OCI-LY3 (cell line): ENCODE results near the gene TDRD7.

Source experiments
- H2AFZ ChIP-seq: fragments of 200-600, 300-600 bp; shearing (Covaris generic); 2 replicates; pipeline ENCODE4 v1.6.0; 2014; ENCODE audit warnings: antibody characterized with exemption, low read depth, low read length
- H3K27ac ChIP-seq: fragments of 200-600, 300-600 bp; sonication (generic); 2 replicates; pipeline ENCODE4 v1.5.1; 2014; ENCODE audit warnings: mild to moderate bottlenecking, low read length, moderate library complexity, mixed read lengths
- H3K27me3 ChIP-seq: fragments of 200-600, 300-600 bp; sonication (generic); 2 replicates; pipeline ENCODE4 v1.6.1; 2014; ENCODE audit warnings: low read depth, low read length, mixed read lengths
- H3K36me3 ChIP-seq: fragments of 200-600, 300-600 bp; sonication (generic); replicated peaks from 2 replicates; pipeline ENCODE3; 2014; ENCODE audit warnings: low read depth, low read length, mixed read lengths
- H3K4me1 ChIP-seq: fragments of 300-600, 200-600 bp; sonication (generic); 2 replicates; pipeline ENCODE4 v1.6.1; 2014; ENCODE audit warnings: low read length, mixed read lengths
- H3K4me2 ChIP-seq: fragments of 200-600, 300-600 bp; sonication (generic); 2 replicates; pipeline ENCODE4 v1.6.1; 2014; ENCODE audit warnings: low read length, mixed read lengths
- H3K4me3 ChIP-seq: fragments of 300-600, 200-600 bp; sonication (generic); 2 replicates; pipeline ENCODE4 v1.5.1; 2014; ENCODE audit warnings: antibody characterized with exemption, mild to moderate bottlenecking, low read length, moderate library complexity
- H3K79me2 ChIP-seq: fragments of 300-600, 200-600 bp; shearing (Covaris generic); 2 replicates; pipeline ENCODE4 v1.6.1; 2014; ENCODE audit warnings: mild to moderate bottlenecking, low read length, mixed read lengths
- H3K9ac ChIP-seq: fragments of 300-600, 200-600 bp; shearing (Covaris generic); 2 replicates; pipeline ENCODE4 v1.6.0; 2014; ENCODE audit warnings: mild to moderate bottlenecking, low read length, moderate library complexity
- H3K9me3 ChIP-seq: fragments of 200-600, 300-600 bp; shearing (Covaris generic); 2 replicates; pipeline ENCODE4 v1.6.1; 2014; ENCODE audit warnings: low read length, mixed read lengths; ENCODE audit not compliant: insufficient read depth
- H4K20me1 ChIP-seq: fragments of 200-600, 300-600 bp; sonication (generic); 2 replicates; pipeline ENCODE4 v1.6.1; 2016; ENCODE audit warnings: low read length, mixed read lengths; ENCODE audit not compliant: insufficient read depth
- EZH2phosphoT487 ChIP-seq: fragments of 200-600 bp; shearing (Covaris generic); IDR thresholded peaks from 2 replicates; pipeline ENCODE4 v1.6.1; 2018; ENCODE audit warnings: antibody characterized with exemption, mixed run types, low read depth
- TF ChIP-seq, protein P1 (sequence below): fragments of 200-600, 300-600 bp; sonication (generic); IDR thresholded peaks from 2 replicates; pipeline ENCODE4 v1.5.1; 2014; ENCODE audit warnings: antibody characterized with exemption, low read length, low read depth

The TDRD7 gene

DNA sequence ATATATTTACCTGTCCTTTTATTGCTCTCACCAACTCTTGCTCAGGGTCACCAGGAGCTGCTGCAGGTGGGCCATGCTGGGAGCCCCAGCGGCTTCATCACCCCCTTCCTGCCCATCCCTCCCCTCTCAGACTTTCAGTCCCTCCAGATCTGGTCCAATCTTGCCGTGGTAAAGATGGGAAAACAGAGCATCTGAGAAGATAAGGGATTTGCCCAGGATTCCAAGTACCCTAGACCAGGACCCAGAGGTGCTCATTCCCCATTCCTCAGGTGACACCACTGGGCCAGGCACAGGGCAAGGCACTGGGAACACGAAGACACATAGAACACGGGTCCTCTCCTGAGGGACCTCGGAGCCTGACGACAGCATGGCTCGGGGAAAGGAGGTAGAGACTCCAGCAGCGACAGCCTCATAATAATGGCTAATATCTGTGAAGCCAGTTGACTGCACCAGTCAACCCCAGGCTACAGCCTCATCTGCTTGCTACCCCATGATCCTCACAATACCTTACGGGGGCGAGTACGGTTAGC is 107.6 kb downstream of the TDRD7 start:
- Histone ChIP-seq H3K36me3 (no peaks in the 10 kb centered on the region), H3K27me3 (no peaks in the 10 kb centered on the region), H3K9ac (no peak overlapping the region), H4K20me1 (no peaks in the 10 kb centered on the region), H3K4me1 (peaks cover 8% of the 10 kb centered on the region), H3K79me2 (no peaks in the 10 kb centered on the region), H3K9me3 (no peaks in the 10 kb centered on the region), H3K4me3 (no peak overlapping the region), H3K27ac (no peak overlapping the region), H3K4me2 (no peak overlapping the region), H2AFZ (no peak overlapping the region)
- no peak for TF ChIP-seq EZH2phosphoT487
- TF ChIP-seq, protein P1, sequence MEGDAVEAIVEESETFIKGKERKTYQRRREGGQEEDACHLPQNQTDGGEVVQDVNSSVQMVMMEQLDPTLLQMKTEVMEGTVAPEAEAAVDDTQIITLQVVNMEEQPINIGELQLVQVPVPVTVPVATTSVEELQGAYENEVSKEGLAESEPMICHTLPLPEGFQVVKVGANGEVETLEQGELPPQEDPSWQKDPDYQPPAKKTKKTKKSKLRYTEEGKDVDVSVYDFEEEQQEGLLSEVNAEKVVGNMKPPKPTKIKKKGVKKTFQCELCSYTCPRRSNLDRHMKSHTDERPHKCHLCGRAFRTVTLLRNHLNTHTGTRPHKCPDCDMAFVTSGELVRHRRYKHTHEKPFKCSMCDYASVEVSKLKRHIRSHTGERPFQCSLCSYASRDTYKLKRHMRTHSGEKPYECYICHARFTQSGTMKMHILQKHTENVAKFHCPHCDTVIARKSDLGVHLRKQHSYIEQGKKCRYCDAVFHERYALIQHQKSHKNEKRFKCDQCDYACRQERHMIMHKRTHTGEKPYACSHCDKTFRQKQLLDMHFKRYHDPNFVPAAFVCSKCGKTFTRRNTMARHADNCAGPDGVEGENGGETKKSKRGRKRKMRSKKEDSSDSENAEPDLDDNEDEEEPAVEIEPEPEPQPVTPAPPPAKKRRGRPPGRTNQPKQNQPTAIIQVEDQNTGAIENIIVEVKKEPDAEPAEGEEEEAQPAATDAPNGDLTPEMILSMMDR, result no peak

DNA sequence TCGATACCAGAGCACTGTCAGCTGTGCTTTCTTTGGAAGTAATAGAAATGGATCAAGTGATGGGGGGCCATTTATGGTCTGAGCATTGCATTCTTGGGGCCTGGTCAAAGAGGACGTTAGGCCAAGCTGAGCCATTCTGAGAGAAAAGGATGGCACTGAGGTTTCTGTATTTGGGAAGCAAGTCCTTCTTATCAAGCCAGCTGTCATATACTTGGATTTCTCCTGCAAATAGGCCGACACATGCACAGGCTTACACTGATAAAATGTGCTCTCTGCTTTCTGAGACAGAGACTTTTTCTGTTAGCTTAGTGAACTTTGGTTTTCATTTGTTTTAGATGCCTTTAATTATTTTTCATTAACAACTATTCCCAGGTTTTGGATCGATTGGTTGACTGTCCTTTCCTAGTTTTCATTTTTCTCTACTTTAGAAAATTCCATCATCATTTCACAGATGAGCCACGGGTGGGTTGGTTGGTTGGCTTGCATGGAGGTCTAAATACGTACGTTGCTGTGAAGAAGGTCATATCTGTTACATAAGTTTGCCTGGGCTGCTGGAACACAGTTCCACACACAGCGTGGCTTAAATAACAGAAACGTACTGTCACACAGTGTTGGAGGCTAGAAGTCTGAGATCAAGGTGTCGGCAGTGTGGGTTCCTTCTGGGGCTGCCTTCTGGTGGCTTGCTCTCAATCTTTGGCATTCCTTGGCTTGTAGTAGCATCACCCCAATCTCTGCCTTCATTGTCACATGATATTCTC is 109.9 kb downstream of the TDRD7 start:
- no peaks in the 10 kb centered on the region for H3K9me3 ChIP-seq
- peaks cover 8% of the 10 kb centered on the region for H3K4me1 ChIP-seq
- H2AFZ ChIP-seq, result no peak overlapping the region
- H3K4me3 ChIP-seq, result no peak overlapping the region
- H4K20me1 ChIP-seq, result no peaks in the 10 kb centered on the region
- H3K79me2 ChIP-seq, result no peaks in the 10 kb centered on the region
- H3K36me3 ChIP-seq, result no peaks in the 10 kb centered on the region
- H3K4me2 ChIP-seq, result no peak overlapping the region
- H3K9ac ChIP-seq, result no peak overlapping the region
- no peak overlapping the region for H3K27ac ChIP-seq
- TF ChIP-seq, protein P1, result no peak
- no peak for TF ChIP-seq EZH2phosphoT487
- H3K27me3 ChIP-seq, result no peaks in the 10 kb centered on the region

DNA sequence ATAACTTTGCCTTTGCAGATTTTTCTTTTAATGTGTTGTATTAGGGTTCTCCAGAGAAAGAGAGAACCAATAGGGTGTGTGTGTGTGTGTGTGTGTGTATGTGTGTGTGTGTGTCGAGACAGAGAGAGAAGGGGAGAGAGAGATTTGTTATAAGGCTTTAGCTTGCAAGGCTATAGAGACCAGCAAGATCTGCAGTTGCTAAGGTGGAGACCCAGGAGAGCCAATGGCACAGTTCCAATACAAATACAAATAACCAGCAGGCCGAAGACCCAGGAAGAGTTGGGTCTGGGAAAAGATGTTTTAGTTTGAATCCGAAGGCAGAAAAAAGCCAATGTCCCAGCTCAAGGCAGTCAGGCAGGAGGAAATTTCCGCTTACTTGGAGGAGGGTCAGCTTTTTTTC is 112.5 kb downstream of the TDRD7 start:
- H3K27ac ChIP-seq, result no peak overlapping the region
- H3K27me3 ChIP-seq, result no peaks in the 10 kb centered on the region
- no peak overlapping the region for H3K4me2 ChIP-seq
- H3K4me1 ChIP-seq, result peaks cover 12% of the 10 kb centered on the region
- H3K79me2 ChIP-seq, result no peaks in the 10 kb centered on the region
- H3K4me3 ChIP-seq, result no peak overlapping the region
- H3K36me3 ChIP-seq, result no peaks in the 10 kb centered on the region
- no peaks in the 10 kb centered on the region for H3K9me3 ChIP-seq
- no peak overlapping the region for H3K9ac ChIP-seq
- H2AFZ ChIP-seq, result no peak overlapping the region
- H4K20me1 ChIP-seq, result no peaks in the 10 kb centered on the region
- TF ChIP-seq EZH2phosphoT487, result no peak
- TF ChIP-seq, protein P1, result no peak

DNA sequence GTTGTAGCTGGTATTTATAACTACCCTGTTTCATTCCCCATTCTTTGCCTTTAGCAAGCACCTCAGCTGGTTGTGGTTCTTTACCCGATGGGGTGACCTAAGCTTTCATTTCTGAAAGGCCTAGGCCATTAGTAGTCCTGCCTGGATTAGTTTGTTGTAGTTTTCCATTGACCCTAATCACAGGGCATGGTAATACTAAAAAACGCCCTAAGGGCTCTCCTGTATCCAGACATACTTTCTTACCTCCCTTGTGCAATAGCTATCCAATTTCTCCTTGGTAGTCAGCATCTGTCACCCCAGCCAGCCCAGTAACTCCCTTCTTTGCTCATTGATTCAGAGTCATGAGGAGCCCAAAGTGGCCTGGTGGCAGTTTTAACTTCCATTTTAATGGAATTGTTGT is 113.6 kb downstream of the TDRD7 start:
- Histone ChIP-seq H2AFZ (no peak overlapping the region), H3K4me1 (peaks cover 20% of the 10 kb centered on the region), H3K4me3 (no peak overlapping the region), H3K27me3 (no peaks in the 10 kb centered on the region), H3K36me3 (no peaks in the 10 kb centered on the region), H3K79me2 (no peaks in the 10 kb centered on the region), H3K9ac (no peak overlapping the region), H3K27ac (no peak overlapping the region), H3K4me2 (no peak overlapping the region), H3K9me3 (no peaks in the 10 kb centered on the region), H4K20me1 (no peaks in the 10 kb centered on the region)
- TF ChIP-seq EZH2phosphoT487, result no peak
- TF ChIP-seq, protein P1, result no peak
